H9 (cell line): Measurements from ENCODE around the gene FRZB. TPM values are rescaled to one million over a fixed set of nuclear protein-coding genes. Genes with fewer than 3 reads are reported as not detected.

Experiments
- DNase-seq: peaks from one replicate; pipeline ENCODE4 v3.0.0-alpha.2; 2017
- H2AFZ ChIP-seq: one replicate; pipeline ENCODE4 v1.6.1; 2013; ENCODE audit warnings: mild to moderate bottlenecking, low read length, control low read depth, moderate library complexity
- H2AK5ac ChIP-seq: 2 replicates; pipeline ENCODE4 v1.6.1; 2013; ENCODE audit warnings: low read length, control low read depth, mixed read lengths; ENCODE audit not compliant: insufficient read length
- H2BK120ac ChIP-seq: one replicate; pipeline ENCODE4 v1.6.1; 2013; ENCODE audit warnings: low read depth, mild to moderate bottlenecking, low read length, control low read depth, inconsistent platforms; ENCODE audit not compliant: poor library complexity, severe bottlenecking
- H2BK12ac ChIP-seq: 2 replicates; pipeline ENCODE4 v1.6.1; 2013; ENCODE audit warnings: low read length, control low read depth, mixed read lengths, low read depth; ENCODE audit not compliant: insufficient read length
- H2BK15ac ChIP-seq: 2 replicates; pipeline ENCODE4 v1.6.1; 2013; ENCODE audit warnings: low read depth, low read length, control low read depth
- H2BK20ac ChIP-seq: one replicate; pipeline ENCODE4 v1.6.1; 2013; ENCODE audit warnings: low read depth, mild to moderate bottlenecking, low read length, control low read depth, inconsistent platforms; ENCODE audit not compliant: poor library complexity, severe bottlenecking
- H2BK5ac ChIP-seq: 2 replicates; pipeline ENCODE4 v1.6.1; 2013; ENCODE audit warnings: low read length, control low read depth, mixed read lengths; ENCODE audit not compliant: insufficient read length
- H3K14ac ChIP-seq: 2 replicates; pipeline ENCODE4 v1.6.1; 2013; ENCODE audit warnings: low read length, control low read depth; ENCODE audit not compliant: insufficient read depth
- H3K18ac ChIP-seq: 2 replicates; pipeline ENCODE4 v1.6.1; 2013; ENCODE audit warnings: low read depth, mild to moderate bottlenecking, mixed read lengths, low read length, control low read depth; ENCODE audit not compliant: insufficient read length
- H3K23ac ChIP-seq: 2 replicates; pipeline ENCODE4 v1.6.1; 2013; ENCODE audit warnings: low read length, control low read depth, mixed read lengths, low read depth; ENCODE audit not compliant: insufficient read length
- H3K23me2 ChIP-seq: 2 replicates; pipeline ENCODE4 v1.6.1; 2013; ENCODE audit warnings: low read depth, mild to moderate bottlenecking, mixed read lengths, low read length, control low read depth; ENCODE audit not compliant: insufficient read length, poor library complexity, severe bottlenecking
- H3K27ac ChIP-seq: 2 replicates; pipeline ENCODE4 v1.5.1; 2013; ENCODE audit warnings: low read length, control low read depth, mixed read lengths, low read depth; ENCODE audit not compliant: insufficient read length
- H3K27me3 ChIP-seq: 2 replicates; pipeline ENCODE4 v1.6.1; 2013; ENCODE audit warnings: low read length, control low read depth, inconsistent platforms; ENCODE audit not compliant: insufficient read depth
- H3K4ac ChIP-seq: 2 replicates; pipeline ENCODE4 v1.6.1; 2013; ENCODE audit warnings: low read depth, mild to moderate bottlenecking, control low read depth, inconsistent platforms, low read length, moderate library complexity
- H3K4me1 ChIP-seq: 2 replicates; pipeline ENCODE4 v1.6.1; 2013; ENCODE audit warnings: low read length, control low read depth, inconsistent platforms; ENCODE audit not compliant: insufficient read depth
- H3K4me2 ChIP-seq: 2 replicates; pipeline ENCODE4 v1.6.1; 2013; ENCODE audit warnings: low read length, control low read depth, mixed read lengths; ENCODE audit not compliant: insufficient read length, insufficient read depth
- H3K56ac ChIP-seq: 2 replicates; pipeline ENCODE4 v1.6.1; 2013; ENCODE audit warnings: low read depth, mild to moderate bottlenecking, mixed read lengths, low read length, control low read depth; ENCODE audit not compliant: insufficient read length
- H3K79me1 ChIP-seq: 2 replicates; pipeline ENCODE4 v1.6.1; 2013; ENCODE audit warnings: low read depth, mild to moderate bottlenecking, moderate library complexity, low read length, control low read depth, inconsistent platforms; ENCODE audit not compliant: insufficient read depth, poor library complexity, severe bottlenecking
- H3K79me2 ChIP-seq: 2 replicates; pipeline ENCODE4 v1.6.1; 2013; ENCODE audit warnings: low read length, control low read depth, inconsistent platforms; ENCODE audit not compliant: insufficient read depth
- H3K9ac ChIP-seq: 2 replicates; pipeline ENCODE4 v1.6.1; 2013; ENCODE audit warnings: low read length, control low read depth, mixed read lengths; ENCODE audit not compliant: insufficient read length; ENCODE audit errors: extremely low read depth
- H3K9me3 ChIP-seq: one replicate; pipeline ENCODE4 v1.6.1; 2013; ENCODE audit warnings: low read depth, low read length, inconsistent platforms; ENCODE audit not compliant: control insufficient read depth
- H3T11ph ChIP-seq: one replicate; pipeline ENCODE4 v1.6.1; 2013; ENCODE audit warnings: mild to moderate bottlenecking, low read length, control low read depth, inconsistent platforms
- H4K20me1 ChIP-seq: one replicate; pipeline ENCODE4 v1.6.1; 2013; ENCODE audit not compliant: control insufficient read depth, insufficient read length, insufficient read depth
- H4K5ac ChIP-seq: 2 replicates; pipeline ENCODE4 v1.6.1; 2013; ENCODE audit warnings: low read depth, mild to moderate bottlenecking, mixed read lengths, low read length, control low read depth; ENCODE audit not compliant: insufficient read length
- H4K8ac ChIP-seq: replicated peaks from 2 replicates; pipeline ENCODE4 v1.6.1; 2013; ENCODE audit warnings: low read length, control low read depth, mixed read lengths, low read depth; ENCODE audit not compliant: insufficient read length
- H4K91ac ChIP-seq: 2 replicates; pipeline ENCODE4 v1.6.1; 2013; ENCODE audit warnings: low read depth, mild to moderate bottlenecking, moderate library complexity, mixed read lengths, low read length, control low read depth; ENCODE audit not compliant: insufficient read length
- H3K27ac Mint-ChIP-seq, 3 experiments: 2 replicates in 2 of 3; 3 replicates in 1 of 3; pipeline ENCODE4 v1.8.0; 2020 to 2021; ENCODE audit warnings: mixed read lengths in 3 of 3, mild to moderate bottlenecking in 1 of 3, moderate library complexity in 1 of 3
- H3K27me3 Mint-ChIP-seq: 2 replicates; pipeline ENCODE4 v1.8.0; 2021; ENCODE audit warnings: low read depth, mild to moderate bottlenecking, moderate library complexity, mixed read lengths
- H3K36me3 Mint-ChIP-seq, 3 experiments: 2 replicates in 2 of 3; 3 replicates in 1 of 3; pipeline ENCODE4 v1.8.0; 2020 to 2021; ENCODE audit warnings: low read depth in 3 of 3, mixed read lengths in 3 of 3; ENCODE audit not compliant: insufficient read depth in 1 of 3
- H3K4me1 Mint-ChIP-seq, 2 experiments: 2 replicates each; pipeline ENCODE4 v1.8.0; 2020; ENCODE audit warnings: mixed read lengths in 2 of 2
- H3K4me3 Mint-ChIP-seq, 2 experiments: 2 replicates in 1 of 2; 3 replicates in 1 of 2; pipeline ENCODE4 v1.8.0; 2020 to 2021; ENCODE audit warnings: mild to moderate bottlenecking in 2 of 2, mixed read lengths in 2 of 2, moderate library complexity in 1 of 2
- H3K9me3 Mint-ChIP-seq, 2 experiments: 2 replicates in 1 of 2; 3 replicates in 1 of 2; pipeline ENCODE4 v1.8.0; 2020; ENCODE audit warnings: mild to moderate bottlenecking in 2 of 2, mixed read lengths in 2 of 2, moderate library complexity in 1 of 2
- CTCF ChIP-seq: fragments of 200-600 bp; sonication (generic); conservative IDR thresholded peaks from 3 replicates; pipeline ENCODE4 v1.8.0; 2021; ENCODE audit warnings: antibody characterized with exemption, mild to moderate bottlenecking
- WGBS: extraction: QIAGEN DNeasy Blood & Tissue Kit; methylation state at CpG from one replicate; pipeline ENCODE4 v1.1.7; 2013; ENCODE audit warnings: missing lambda C conversion rate, low lambda C conversion rate, mixed read lengths; ENCODE audit not compliant: insufficient read length; ENCODE audit errors: extremely low coverage; 5-methylcytosine and 5-hydroxymethylcytosine counted together
- total RNA-seq: library from RNA; stranded (reverse); gene quantifications from 2 replicates; pipeline ENCODE4 v1.2.1, GENCODE V29; 2021

The FRZB gene
- total RNA-seq, 1 experiment from 2014 or later = 1.1 TPM

- Histone ChIP-seq H3K9ac (no peak overlapping the region), H4K5ac (no peak overlapping the region), H4K20me1 (no peaks in the 10 kb centered on the region), H3K4me1 (no peaks in the 10 kb centered on the region), H3K27ac (no peak overlapping the region), H2BK120ac (no peak overlapping the region), H3K79me1 (no peaks in the 10 kb centered on the region), H3K79me2 (no peaks in the 10 kb centered on the region), H2AFZ (no peak overlapping the region), H3K14ac (no peak overlapping the region), H2BK20ac (no peak overlapping the region), H3K23ac (no peak overlapping the region), H3K4ac (no peak overlapping the region), H3K4me2 (no peak overlapping the region), H4K8ac (no peak overlapping the region), H2AK5ac (no peak overlapping the region), H3K27me3 (no peaks in the 10 kb centered on the region; the same call in 1 of the 2 replicates), H2BK12ac (no peak overlapping the region), H3K23me2 (no peaks in the 10 kb centered on the region), H3K9me3 (no peaks in the 10 kb centered on the region), H3K56ac (no peak overlapping the region), H4K91ac (no peak overlapping the region), H3K18ac (no peak overlapping the region), H3T11ph (no peak overlapping the region), H2BK15ac (no peak overlapping the region), H2BK5ac (no peak overlapping the region)
- no peak overlapping the region for H3K27ac Mint-ChIP-seq
- H3K4me3 Mint-ChIP-seq = no peak overlapping the region
- no peak for TF ChIP-seq CTCF
- WGBS = no CpG with 5 or more reads among the region's 4 CpGs
- no peaks in the 10 kb centered on the region; a peak in 1 of 5 replicates for H3K9me3 Mint-ChIP-seq
- H3K27me3 Mint-ChIP-seq = peaks cover 2% of the 10 kb centered on the region; the same call in 1 of the 2 replicates
- H3K4me1 Mint-ChIP-seq = 0 out of 4 replicates have a peak, but pooled peaks cover 0 to 3% of the 10 kb centered on the region in 2 experiments
- DNase-seq = no peak
- H3K36me3 Mint-ChIP-seq = no peaks in the 10 kb centered on the region; a peak in 1 of 7 replicates
Measured at GRCh38 chr2:182891611-182892010, 25.2 kb upstream of the FRZB start.
